WTC11 (cell line): ENCODE results near the gene LLGL1. TPM values are rescaled to one million over a fixed set of nuclear protein-coding genes. Genes with fewer than 3 reads are reported as not detected.
A peak's percentile ranks its signal among the peaks of the same experiment; 100 is the strongest.

Experiments used
- ATAC-seq: fragments of 200-7000 bp; cut with Tn5 transposase; 2 replicates; pipeline ENCODE4 v1.10.0; 2021; ENCODE audit warnings: mild to moderate bottlenecking, moderate library complexity
- CTCF ChIA-PET: fragments of 300-600 bp; sonication (Branson Sonifier 250); formaldehyde crosslinking; loops from one replicate; lab custom pipeline; 2021; ENCODE audit warnings: antibody characterized with exemption; lab: Charles Lee
- POLR2A ChIA-PET: fragments of 350-600 bp; sonication (Branson Sonifier 250); formaldehyde crosslinking; loops from one replicate; lab custom pipeline; 2021; ENCODE audit warnings: antibody characterized with exemption; lab: Charles Lee
- DNase-seq: peaks from one replicate; pipeline ENCODE4 v3.0.0; 2021; ENCODE audit warnings: low spot score
- H3K27ac Mint-ChIP-seq: 2 replicates; pipeline ENCODE4 v1.8.0; 2021; ENCODE audit warnings: mixed read lengths
- H3K27me3 Mint-ChIP-seq: 2 replicates; pipeline ENCODE4 v1.8.0; 2021; ENCODE audit warnings: low read depth, mild to moderate bottlenecking, moderate library complexity, mixed read lengths
- H3K36me3 Mint-ChIP-seq: 2 replicates; pipeline ENCODE4 v1.8.0; 2021; ENCODE audit warnings: mixed read lengths
- H3K4me1 Mint-ChIP-seq: 2 replicates; pipeline ENCODE4 v1.8.0; 2022; ENCODE audit warnings: mixed read lengths
- H3K4me3 Mint-ChIP-seq: 2 replicates; pipeline ENCODE4 v1.8.0; 2021; ENCODE audit warnings: mild to moderate bottlenecking, moderate library complexity, mixed read lengths
- H3K9me3 Mint-ChIP-seq: 2 replicates; pipeline ENCODE4 v1.8.0; 2021; ENCODE audit warnings: mixed read lengths
- ATF1 ChIP-seq: sonication (generic); formaldehyde crosslinking; IDR thresholded peaks from 2 replicates; pipeline ENCODE4 v1.8.1; 2023; ENCODE audit warnings: mild to moderate bottlenecking, moderate library complexity, missing genetic modification reagents
- CREM ChIP-seq: sonication (generic); formaldehyde crosslinking; IDR thresholded peaks from 2 replicates; pipeline ENCODE4 v1.8.1; 2022; ENCODE audit warnings: mild to moderate bottlenecking, missing genetic modification reagents, moderate library complexity
- ESRRA ChIP-seq: sonication (generic); formaldehyde crosslinking; IDR thresholded peaks from 2 replicates; pipeline ENCODE4 v1.8.1; 2022; ENCODE audit warnings: mild to moderate bottlenecking, missing genetic modification reagents, borderline replicate concordance
- ETV6 ChIP-seq: sonication (generic); formaldehyde crosslinking; IDR thresholded peaks from 2 replicates; pipeline ENCODE4 v1.8.1; 2022; ENCODE audit warnings: mild to moderate bottlenecking, missing genetic modification reagents
- GTF2I ChIP-seq: fragments of 250-450 bp; sonication (Bioruptor Pico); conservative IDR thresholded peaks from 2 replicates; pipeline ENCODE4 v1.4.0; 2021; ENCODE audit warnings: mild to moderate bottlenecking
- IRF2 ChIP-seq: sonication (generic); formaldehyde crosslinking; IDR thresholded peaks from 2 replicates; pipeline ENCODE4 v1.8.0; 2022; ENCODE audit warnings: low read depth, missing genetic modification reagents, borderline replicate concordance
- JUN ChIP-seq: sonication (generic); formaldehyde crosslinking; IDR thresholded peaks from 2 replicates; pipeline ENCODE4 v1.8.0; 2023; ENCODE audit warnings: mild to moderate bottlenecking, missing genetic modification reagents
- MXD4 ChIP-seq: fragments of 250-450 bp; sonication (Bioruptor Pico); IDR thresholded peaks from 2 replicates; pipeline ENCODE4 v1.8.0; 2021; ENCODE audit warnings: mild to moderate bottlenecking, moderate library complexity, borderline replicate concordance
- NFYB ChIP-seq: sonication (generic); formaldehyde crosslinking; conservative IDR thresholded peaks from 2 replicates; pipeline ENCODE4 v1.8.0; 2022; ENCODE audit warnings: low read depth, missing genetic modification reagents
- NR2C2 ChIP-seq: sonication (generic); formaldehyde crosslinking; IDR thresholded peaks from 2 replicates; pipeline ENCODE4 v1.8.0; 2022; ENCODE audit warnings: mild to moderate bottlenecking, missing genetic modification reagents
- NR3C1 ChIP-seq: sonication (generic); formaldehyde crosslinking; conservative IDR thresholded peaks from 2 replicates; pipeline ENCODE4 v1.8.1; 2023; ENCODE audit warnings: low read depth, mild to moderate bottlenecking, missing genetic modification reagents
- TEAD1 ChIP-seq: sonication (generic); formaldehyde crosslinking; IDR thresholded peaks from 2 replicates; pipeline ENCODE4 v1.8.0; 2022; ENCODE audit warnings: mild to moderate bottlenecking, missing genetic modification reagents
- ZNF416 ChIP-seq: fragments of 250-450 bp; sonication (Bioruptor Pico); IDR thresholded peaks from 2 replicates; pipeline ENCODE4 v1.9.0; 2021; ENCODE audit warnings: mild to moderate bottlenecking, inconsistent platforms
- ZNF671 ChIP-seq: fragments of 250-450 bp; sonication (Bioruptor Pico); IDR thresholded peaks from 2 replicates; pipeline ENCODE4 v1.8.0; 2021; ENCODE audit warnings: mild to moderate bottlenecking
- total RNA-seq: library from RNA; stranded (reverse); gene quantifications from 3 replicates; pipeline ENCODE4 v1.2.3, GENCODE V29; 2021
- TF ChIP-seq, protein P1 (sequence below): sonication (generic); formaldehyde crosslinking; IDR thresholded peaks from 2 replicates; pipeline ENCODE4 v1.8.0; 2023; ENCODE audit warnings: missing genetic modification reagents, mild to moderate bottlenecking, borderline replicate concordance
- TF ChIP-seq, protein P2 (sequence below): sonication (generic); formaldehyde crosslinking; IDR thresholded peaks from 2 replicates; pipeline ENCODE4 v1.8.1; 2023; ENCODE audit warnings: mild to moderate bottlenecking, missing genetic modification reagents
- TF ChIP-seq, protein P3 (sequence below): fragments of 250-450 bp; sonication (Bioruptor Pico); IDR thresholded peaks from 2 replicates; pipeline ENCODE4 v1.9.0; 2021; ENCODE audit warnings: moderate library complexity, mild to moderate bottlenecking, inconsistent platforms, borderline replicate concordance
- TF ChIP-seq, protein P4 (sequence below): sonication (generic); formaldehyde crosslinking; IDR thresholded peaks from 2 replicates; pipeline ENCODE4 v1.8.1; 2023; ENCODE audit warnings: mild to moderate bottlenecking, missing genetic modification reagents, moderate library complexity
- TF ChIP-seq, protein P5 (sequence below): sonication (generic); formaldehyde crosslinking; IDR thresholded peaks from 2 replicates; pipeline ENCODE4 v1.8.0; 2022; ENCODE audit warnings: mild to moderate bottlenecking, missing genetic modification reagents
- TF ChIP-seq, protein P6 (sequence below): sonication (generic); formaldehyde crosslinking; IDR thresholded peaks from 2 replicates; pipeline ENCODE4 v1.8.1; 2023; ENCODE audit warnings: mild to moderate bottlenecking, missing genetic modification reagents, borderline replicate concordance

LLGL1 gene
- total RNA-seq, 1 experiment from 2014 or later: 87.8 TPM

DNA sequence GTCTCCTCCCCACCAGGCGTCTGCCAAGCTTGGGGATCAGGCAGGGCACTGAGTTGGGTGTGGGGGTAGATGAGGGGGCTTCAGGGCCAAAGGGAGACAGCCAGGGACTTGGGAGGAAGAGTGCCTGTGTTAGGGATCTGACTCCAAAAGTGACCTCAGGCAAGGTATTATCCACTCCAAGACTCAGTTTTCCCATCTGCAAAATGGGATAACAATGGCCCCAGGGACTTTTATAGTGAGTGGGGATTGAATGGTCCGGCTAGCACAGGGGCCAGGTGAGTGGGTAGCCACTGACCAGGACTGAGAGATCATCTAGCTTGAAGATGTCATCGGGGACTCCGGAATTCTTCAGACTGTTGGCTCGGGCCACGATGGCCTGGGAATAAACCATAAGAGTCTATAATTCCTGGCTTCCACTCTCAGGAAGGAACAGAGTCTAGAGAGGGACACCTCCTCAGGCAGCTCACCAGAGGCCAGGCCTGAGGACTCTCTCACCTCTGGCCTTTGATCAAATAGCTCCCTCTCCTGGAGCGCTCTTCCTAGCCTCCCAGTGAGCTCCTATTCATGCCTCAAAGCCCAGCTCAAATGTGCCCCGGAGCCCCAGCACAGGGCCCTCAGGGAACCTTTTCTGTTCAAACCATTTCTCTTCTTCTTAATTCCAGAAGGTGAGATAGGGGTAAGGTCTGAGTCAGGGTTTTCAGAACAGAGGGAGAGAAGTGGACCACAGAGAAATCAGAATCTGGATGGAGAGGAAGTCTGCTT lies 29.6 kb downstream of the LLGL1 start (continued):
- TF ChIP-seq, protein P1, sequence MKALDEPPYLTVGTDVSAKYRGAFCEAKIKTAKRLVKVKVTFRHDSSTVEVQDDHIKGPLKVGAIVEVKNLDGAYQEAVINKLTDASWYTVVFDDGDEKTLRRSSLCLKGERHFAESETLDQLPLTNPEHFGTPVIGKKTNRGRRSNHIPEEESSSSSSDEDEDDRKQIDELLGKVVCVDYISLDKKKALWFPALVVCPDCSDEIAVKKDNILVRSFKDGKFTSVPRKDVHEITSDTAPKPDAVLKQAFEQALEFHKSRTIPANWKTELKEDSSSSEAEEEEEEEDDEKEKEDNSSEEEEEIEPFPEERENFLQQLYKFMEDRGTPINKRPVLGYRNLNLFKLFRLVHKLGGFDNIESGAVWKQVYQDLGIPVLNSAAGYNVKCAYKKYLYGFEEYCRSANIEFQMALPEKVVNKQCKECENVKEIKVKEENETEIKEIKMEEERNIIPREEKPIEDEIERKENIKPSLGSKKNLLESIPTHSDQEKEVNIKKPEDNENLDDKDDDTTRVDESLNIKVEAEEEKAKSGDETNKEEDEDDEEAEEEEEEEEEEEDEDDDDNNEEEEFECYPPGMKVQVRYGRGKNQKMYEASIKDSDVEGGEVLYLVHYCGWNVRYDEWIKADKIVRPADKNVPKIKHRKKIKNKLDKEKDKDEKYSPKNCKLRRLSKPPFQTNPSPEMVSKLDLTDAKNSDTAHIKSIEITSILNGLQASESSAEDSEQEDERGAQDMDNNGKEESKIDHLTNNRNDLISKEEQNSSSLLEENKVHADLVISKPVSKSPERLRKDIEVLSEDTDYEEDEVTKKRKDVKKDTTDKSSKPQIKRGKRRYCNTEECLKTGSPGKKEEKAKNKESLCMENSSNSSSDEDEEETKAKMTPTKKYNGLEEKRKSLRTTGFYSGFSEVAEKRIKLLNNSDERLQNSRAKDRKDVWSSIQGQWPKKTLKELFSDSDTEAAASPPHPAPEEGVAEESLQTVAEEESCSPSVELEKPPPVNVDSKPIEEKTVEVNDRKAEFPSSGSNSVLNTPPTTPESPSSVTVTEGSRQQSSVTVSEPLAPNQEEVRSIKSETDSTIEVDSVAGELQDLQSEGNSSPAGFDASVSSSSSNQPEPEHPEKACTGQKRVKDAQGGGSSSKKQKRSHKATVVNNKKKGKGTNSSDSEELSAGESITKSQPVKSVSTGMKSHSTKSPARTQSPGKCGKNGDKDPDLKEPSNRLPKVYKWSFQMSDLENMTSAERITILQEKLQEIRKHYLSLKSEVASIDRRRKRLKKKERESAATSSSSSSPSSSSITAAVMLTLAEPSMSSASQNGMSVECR (CRISPR knock-in tag): no peak
- no peak for TF ChIP-seq IRF2 (CRISPR knock-in tag)

DNA sequence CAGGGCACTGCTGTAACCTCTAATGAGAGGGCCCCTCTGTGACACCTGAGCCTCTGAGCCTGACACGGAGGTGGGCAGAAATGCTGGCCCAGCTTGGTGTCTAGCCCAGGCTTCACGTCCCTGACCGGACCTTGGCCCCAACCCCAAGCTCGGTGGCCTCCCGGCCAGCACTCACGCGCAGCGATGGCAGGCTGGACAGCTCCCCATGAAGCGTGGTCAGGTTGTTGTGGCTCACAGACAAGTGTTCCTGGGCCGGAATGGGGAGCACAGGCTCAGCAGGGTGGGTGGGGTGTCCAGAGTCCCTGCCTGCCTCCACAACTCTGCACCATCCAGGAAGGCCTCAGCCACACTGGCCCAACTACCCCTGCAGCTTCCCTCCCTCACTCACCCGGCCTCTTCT lies 30.9 kb downstream of the LLGL1 start:
- no peaks in the 10 kb centered on the region for H3K9me3 Mint-ChIP-seq
- H3K27ac Mint-ChIP-seq: 0 out of 2 replicates have a peak overlapping the region, but pooled peaks have one; percentile 98
- peaks cover 40% of the 10 kb centered on the region for H3K36me3 Mint-ChIP-seq
- no peak for DNase-seq
- POLR2A ChIA-PET: no interaction called here
- peaks cover 26% of the 10 kb centered on the region for H3K4me1 Mint-ChIP-seq
- TF ChIP-seq, protein P2, sequence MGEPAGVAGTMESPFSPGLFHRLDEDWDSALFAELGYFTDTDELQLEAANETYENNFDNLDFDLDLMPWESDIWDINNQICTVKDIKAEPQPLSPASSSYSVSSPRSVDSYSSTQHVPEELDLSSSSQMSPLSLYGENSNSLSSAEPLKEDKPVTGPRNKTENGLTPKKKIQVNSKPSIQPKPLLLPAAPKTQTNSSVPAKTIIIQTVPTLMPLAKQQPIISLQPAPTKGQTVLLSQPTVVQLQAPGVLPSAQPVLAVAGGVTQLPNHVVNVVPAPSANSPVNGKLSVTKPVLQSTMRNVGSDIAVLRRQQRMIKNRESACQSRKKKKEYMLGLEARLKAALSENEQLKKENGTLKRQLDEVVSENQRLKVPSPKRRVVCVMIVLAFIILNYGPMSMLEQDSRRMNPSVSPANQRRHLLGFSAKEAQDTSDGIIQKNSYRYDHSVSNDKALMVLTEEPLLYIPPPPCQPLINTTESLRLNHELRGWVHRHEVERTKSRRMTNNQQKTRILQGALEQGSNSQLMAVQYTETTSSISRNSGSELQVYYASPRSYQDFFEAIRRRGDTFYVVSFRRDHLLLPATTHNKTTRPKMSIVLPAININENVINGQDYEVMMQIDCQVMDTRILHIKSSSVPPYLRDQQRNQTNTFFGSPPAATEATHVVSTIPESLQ: no peak
- TF ChIP-seq JUN (CRISPR knock-in tag): no peak
- CTCF ChIA-PET: interaction anchor here (2.5 kb wide), 1 partner anchor 9 kb away, joined by 15 read pairs; no protein-coding TSS in a partner anchor
- H3K27me3 Mint-ChIP-seq: no peaks in the 10 kb centered on the region
- H3K4me3 Mint-ChIP-seq: no peak overlapping the region; the same call in 1 of the 2 replicates
- no peak for ATAC-seq

DNA sequence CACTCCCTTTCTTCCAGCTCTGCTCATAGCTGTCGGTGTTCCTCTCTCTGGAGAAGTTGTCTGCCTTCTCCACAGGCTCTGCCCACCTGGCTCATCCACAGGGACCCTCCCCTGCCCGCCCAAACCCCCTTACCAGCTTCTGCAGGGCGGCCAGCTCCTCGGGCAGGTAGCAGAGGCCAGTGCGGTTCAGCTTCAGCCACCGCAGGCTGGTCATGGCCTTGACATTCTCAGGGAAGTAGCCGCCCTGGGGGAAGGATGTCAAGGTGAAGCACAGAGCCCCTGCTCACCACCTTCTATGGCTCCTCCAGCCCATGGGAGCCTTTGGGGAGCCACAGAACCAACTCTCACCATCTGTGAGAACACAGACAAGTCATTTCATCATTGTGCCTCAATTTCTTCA lies 31.3 kb downstream of the LLGL1 start:
- ChIA-PET POLR2A (interaction anchor here (0.9 to 1.7 kb wide), 2 partner anchors 9 to 14 kb away, joined by 6 read pairs; no protein-coding TSS in a partner anchor), CTCF (interaction anchor here (2.5 kb wide), 1 partner anchor 10 kb away, joined by 15 read pairs; no protein-coding TSS in a partner anchor)
- no peaks in the 10 kb centered on the region for H3K9me3 Mint-ChIP-seq
- ATAC-seq: no peak
- H3K27me3 Mint-ChIP-seq: no peaks in the 10 kb centered on the region
- H3K27ac Mint-ChIP-seq: peak overlapping the region; percentile 98
- DNase-seq: no peak
- peaks cover 36% of the 10 kb centered on the region for H3K36me3 Mint-ChIP-seq
- peak overlapping the region; percentile 95 for H3K4me3 Mint-ChIP-seq
- peaks cover 29% of the 10 kb centered on the region for H3K4me1 Mint-ChIP-seq
- TF ChIP-seq GTF2I (no peak), NR3C1 (no peak), NFYB (CRISPR knock-in tag) (no peak), ZNF671 (CRISPR knock-in tag) (no peak), ZNF416 (CRISPR knock-in tag) (no peak), CREM (CRISPR knock-in tag) (no peak), ESRRA (CRISPR knock-in tag) (no peak), MXD4 (CRISPR knock-in tag) (no peak), IRF2 (CRISPR knock-in tag) (no peak), NR2C2 (no peak), ATF1 (CRISPR knock-in tag) (no peak), ETV6 (CRISPR knock-in tag) (no peak), TEAD1 (no peak)
- TF ChIP-seq, protein P3, sequence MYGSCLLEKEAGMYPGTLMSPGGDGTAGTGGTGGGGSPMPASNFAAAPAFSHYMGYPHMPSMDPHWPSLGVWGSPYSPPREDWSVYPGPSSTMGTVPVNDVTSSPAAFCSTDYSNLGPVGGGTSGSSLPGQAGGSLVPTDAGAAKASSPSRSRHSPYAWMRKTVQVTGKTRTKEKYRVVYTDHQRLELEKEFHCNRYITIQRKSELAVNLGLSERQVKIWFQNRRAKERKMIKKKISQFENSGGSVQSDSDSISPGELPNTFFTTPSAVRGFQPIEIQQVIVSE (CRISPR knock-in tag): no peak
- TF ChIP-seq, protein P4, sequence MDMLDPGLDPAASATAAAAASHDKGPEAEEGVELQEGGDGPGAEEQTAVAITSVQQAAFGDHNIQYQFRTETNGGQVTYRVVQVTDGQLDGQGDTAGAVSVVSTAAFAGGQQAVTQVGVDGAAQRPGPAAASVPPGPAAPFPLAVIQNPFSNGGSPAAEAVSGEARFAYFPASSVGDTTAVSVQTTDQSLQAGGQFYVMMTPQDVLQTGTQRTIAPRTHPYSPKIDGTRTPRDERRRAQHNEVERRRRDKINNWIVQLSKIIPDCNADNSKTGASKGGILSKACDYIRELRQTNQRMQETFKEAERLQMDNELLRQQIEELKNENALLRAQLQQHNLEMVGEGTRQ (CRISPR knock-in tag): no peak
- TF ChIP-seq, protein P5, sequence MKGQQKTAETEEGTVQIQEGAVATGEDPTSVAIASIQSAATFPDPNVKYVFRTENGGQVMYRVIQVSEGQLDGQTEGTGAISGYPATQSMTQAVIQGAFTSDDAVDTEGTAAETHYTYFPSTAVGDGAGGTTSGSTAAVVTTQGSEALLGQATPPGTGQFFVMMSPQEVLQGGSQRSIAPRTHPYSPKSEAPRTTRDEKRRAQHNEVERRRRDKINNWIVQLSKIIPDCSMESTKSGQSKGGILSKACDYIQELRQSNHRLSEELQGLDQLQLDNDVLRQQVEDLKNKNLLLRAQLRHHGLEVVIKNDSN (CRISPR knock-in tag): no peak
- TF ChIP-seq, protein P6, sequence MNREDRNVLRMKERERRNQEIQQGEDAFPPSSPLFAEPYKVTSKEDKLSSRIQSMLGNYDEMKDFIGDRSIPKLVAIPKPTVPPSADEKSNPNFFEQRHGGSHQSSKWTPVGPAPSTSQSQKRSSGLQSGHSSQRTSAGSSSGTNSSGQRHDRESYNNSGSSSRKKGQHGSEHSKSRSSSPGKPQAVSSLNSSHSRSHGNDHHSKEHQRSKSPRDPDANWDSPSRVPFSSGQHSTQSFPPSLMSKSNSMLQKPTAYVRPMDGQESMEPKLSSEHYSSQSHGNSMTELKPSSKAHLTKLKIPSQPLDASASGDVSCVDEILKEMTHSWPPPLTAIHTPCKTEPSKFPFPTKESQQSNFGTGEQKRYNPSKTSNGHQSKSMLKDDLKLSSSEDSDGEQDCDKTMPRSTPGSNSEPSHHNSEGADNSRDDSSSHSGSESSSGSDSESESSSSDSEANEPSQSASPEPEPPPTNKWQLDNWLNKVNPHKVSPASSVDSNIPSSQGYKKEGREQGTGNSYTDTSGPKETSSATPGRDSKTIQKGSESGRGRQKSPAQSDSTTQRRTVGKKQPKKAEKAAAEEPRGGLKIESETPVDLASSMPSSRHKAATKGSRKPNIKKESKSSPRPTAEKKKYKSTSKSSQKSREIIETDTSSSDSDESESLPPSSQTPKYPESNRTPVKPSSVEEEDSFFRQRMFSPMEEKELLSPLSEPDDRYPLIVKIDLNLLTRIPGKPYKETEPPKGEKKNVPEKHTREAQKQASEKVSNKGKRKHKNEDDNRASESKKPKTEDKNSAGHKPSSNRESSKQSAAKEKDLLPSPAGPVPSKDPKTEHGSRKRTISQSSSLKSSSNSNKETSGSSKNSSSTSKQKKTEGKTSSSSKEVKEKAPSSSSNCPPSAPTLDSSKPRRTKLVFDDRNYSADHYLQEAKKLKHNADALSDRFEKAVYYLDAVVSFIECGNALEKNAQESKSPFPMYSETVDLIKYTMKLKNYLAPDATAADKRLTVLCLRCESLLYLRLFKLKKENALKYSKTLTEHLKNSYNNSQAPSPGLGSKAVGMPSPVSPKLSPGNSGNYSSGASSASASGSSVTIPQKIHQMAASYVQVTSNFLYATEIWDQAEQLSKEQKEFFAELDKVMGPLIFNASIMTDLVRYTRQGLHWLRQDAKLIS (CRISPR knock-in tag): no peak
